Stomach (tissue), 9 donors: ENCODE data around the gene TOB2. TPM values are rescaled to one million over a fixed set of nuclear protein-coding genes. Genes with fewer than 3 reads are reported as not detected.
"Not testable (repeated sequence)": the region's sequence is repeated elsewhere in the genome, so short reads cannot be mapped to it uniquely, and the experiment has no call there.

Experiments
- DNase-seq, 2 donors: peaks; one replicate each; pipeline versions ENCODE4 v3.0.0 to v3.0.0-alpha.2; 2013 to 2019
- H3K27ac ChIP-seq, 5 donors: fragments of 200-600 bp in 4 of 5; sonication (generic) in 4 of 5; one replicate each; pipeline ENCODE4 v1.5.1; 2013 to 2019; ENCODE audit warnings: mild to moderate bottlenecking in 1 of 5, moderate library complexity in 1 of 5
- H3K27me3 ChIP-seq, 3 donors: fragments of 200-600 bp; sonication (generic); one replicate each; pipeline ENCODE4 v1.5.1; 2017 to 2019; ENCODE audit warnings: mixed run types in 1 of 3
- H3K36me3 ChIP-seq, 4 donors: fragments of 200-600 bp; sonication (generic); 1 replicate in 3 of 4; 2 replicates in 1 of 4; pipeline ENCODE4 v1.5.1; 2016 to 2019
- H3K4me1 ChIP-seq, 4 donors: fragments of 200-600 bp; sonication (generic); one replicate each; pipeline ENCODE4 v1.5.1; 2016 to 2019
- H3K4me3 ChIP-seq, 4 donors: fragments of 200-600 bp; sonication (generic) in 3 of 4; one replicate each; pipeline ENCODE4 v1.5.1; 2016 to 2019; ENCODE audit warnings: mild to moderate bottlenecking in 1 of 4
- H3K9me3 ChIP-seq, 4 donors: fragments of 200-600 bp; sonication (generic); one replicate each; pipeline ENCODE4 v1.5.1; 2016 to 2019
- CTCF ChIP-seq, 7 experiments: fragments of 450-650 bp in 4 of 7; fragments of 200-600 bp in 3 of 7; sonication (generic) in 3 of 7; IDR thresholded peaks; one replicate each; pipeline ENCODE4 v1.5.1; 2016 to 2019; ENCODE audit warnings: antibody characterized with exemption in 7 of 7, control low read depth in 2 of 7, mild to moderate bottlenecking in 1 of 7
- EP300 ChIP-seq: sonication (generic); formaldehyde crosslinking; IDR thresholded peaks from one replicate; pipeline ENCODE4 v1.6.1; 2017; ENCODE audit warnings: antibody characterized with exemption
- POLR2A ChIP-seq, 4 donors: fragments of 450-650 bp; IDR thresholded peaks; one replicate each; pipeline ENCODE4 v1.6.1; 2016; ENCODE audit warnings: antibody characterized with exemption in 4 of 4, control low read depth in 2 of 4, mild to moderate bottlenecking in 1 of 4, moderate library complexity in 1 of 4
- POLR2AphosphoS5 ChIP-seq, 3 donors: sonication (generic); formaldehyde crosslinking; IDR thresholded peaks; one replicate each; pipeline ENCODE4 v1.6.1; 2016; ENCODE audit warnings: antibody characterized with exemption in 3 of 3
- WGBS, 5 donors: extraction: QIAGEN DNeasy Blood & Tissue Kit in 3 of 5; methylation state at CpG; one replicate each; pipeline versions ENCODE4 v1.1.5 to v1.1.7; 2013 to 2018; 5-methylcytosine and 5-hydroxymethylcytosine counted together
- intact Hi-C: fragments of 100-400 bp; cut with DNase I; formaldehyde crosslinking; loops from one replicate; pipeline ENCODE4 v1.15.1; 2023; ENCODE audit warnings: low total_unique reads
- polyA plus RNA-seq, 3 donors: library from polyadenylated mRNA; stranded (reverse); fragments of 200-250 nt; gene quantifications; one replicate each; pipeline ENCODE4 v1.2.3, GENCODE V29; 2013
- total RNA-seq, 5 donors: library from RNA; depleted of rRNA; stranded (reverse); fragments of >200 nt; gene quantifications; one replicate each; pipeline versions ENCODE4 v1.1.0 to v1.2.3, GENCODE V29; 2014 to 2016
- donor health status: healthy with polysubstance abuse.
- donor health status: Bipolar disorder and iron deficiency.
- donor health status: healthy.

Gene TOB2
- total and polyA plus RNA-seq, 8 donors, result 11.0 to 42.4 (median 24.5) TPM

GRCh38 chr22:41469218-41469851 lies 22.7 kb upstream of the TOB2 start:
- no peak for TF ChIP-seq EP300
- no peak for TF ChIP-seq CTCF (IDR thresholded peaks at IDR 0.05)
- no peak for TF ChIP-seq POLR2AphosphoS5 (IDR thresholded peaks at IDR 0.05)
- TF ChIP-seq POLR2A (IDR thresholded peaks at IDR 0.05), result peak in 1 of 4 donors; percentile 52
- H3K9me3 ChIP-seq, result no peaks in the 10 kb centered on the region
- H3K36me3 ChIP-seq, result peaks cover 23 to 49% (median 39%) of the 10 kb centered on the region in 4 donors
- H3K4me1 ChIP-seq, result peaks cover 18 to 84% (median 62%) of the 10 kb centered on the region in 4 donors
- intact Hi-C loops, result no loop called here
- H3K4me3 ChIP-seq, result peak overlapping the region; percentile 77 to 100 (median 99)
- peak overlapping the region; percentile 95 to 98 (median 97) for H3K27ac ChIP-seq
- no peaks in the 10 kb centered on the region for H3K27me3 ChIP-seq
- whole genome bisulfite sequencing, 5 donors, result 1 to 2% (median 1%) methylated on average over 19 to 30 of the region's 30 CpGs
- DNase-seq, result peak; percentile 54 to 80

- WGBS, 5 donors, result 0 to 1% (median 0%) methylated on average over 45 to 51 of the region's 51 CpGs
- TF ChIP-seq EP300 (peak; percentile 39), POLR2AphosphoS5 (IDR thresholded peaks at IDR 0.05) (peak; percentile 96 to 98 (median 96)), POLR2A (IDR thresholded peaks at IDR 0.05) (no peak), CTCF (IDR thresholded peaks at IDR 0.05) (no peak)
- H3K9me3 ChIP-seq, result no peaks in the 10 kb centered on the region
- peaks cover 18 to 78% (median 58%) of the 10 kb centered on the region in 4 donors for H3K4me1 ChIP-seq
- peaks cover 30 to 57% (median 46%) of the 10 kb centered on the region in 4 donors for H3K36me3 ChIP-seq
- H3K27me3 ChIP-seq, result no peaks in the 10 kb centered on the region
- H3K27ac ChIP-seq, result peak within 1 kb of the TSS; percentile 95 to 98 (median 97)
- DNase-seq, result peak; percentile 98 to 99
- intact Hi-C loops, result no loop called here
- H3K4me3 ChIP-seq, result peak within 1 kb of the TSS; percentile 77 to 100 (median 99)
These were observed 22.0 kb upstream of the TOB2 start, which contains the start of the genes ACO2 and PHF5A for GRCh38 chr22:41468381-41469217. TSS of gene ACO2 (plus strand) at chr22:41469117. CDS start at chr22:41469147, 30 bp downstream. TSS of gene PHF5A (minus strand) at chr22:41468692. CDS start at chr22:41468653, 39 bp downstream.

GRCh38 chr22:41461901-41462300 lies 15.3 kb upstream of the TOB2 start:
- no peak for DNase-seq
- intact Hi-C loops, result no loop called here
- TF ChIP-seq POLR2A (IDR thresholded peaks at IDR 0.05), result no peak
- TF ChIP-seq EP300, result no peak
- H3K4me1 ChIP-seq, result peaks cover 0 to 26% (median 8%) of the 10 kb centered on the region in 4 donors
- H3K27ac ChIP-seq, result no peak overlapping the region
- H3K9me3 ChIP-seq, result no peaks in the 10 kb centered on the region
- H3K4me3 ChIP-seq, result no peak overlapping the region
- H3K36me3 ChIP-seq, result peaks cover 76 to 94% (median 94%) of the 10 kb centered on the region in 4 donors
- H3K27me3 ChIP-seq, result no peaks in the 10 kb centered on the region
- 88 to 98% (median 91%) methylated on average over 4 of the region's 4 CpGs for WGBS, 5 donors

GRCh38 chr22:41460071-41460470 lies 13.5 kb upstream of the TOB2 start:
- Histone ChIP-seq H3K27ac (peak overlapping the region in 1 of 5 donors; percentile 58), H3K36me3 (peaks cover 62 to 76% (median 75%) of the 10 kb centered on the region in 4 donors)
- H3K9me3 ChIP-seq, H3K4me3 ChIP-seq, H3K4me1 ChIP-seq, H3K27me3 ChIP-seq, intact Hi-C loops: not testable (repeated sequence)
- peak in 1 of 2 donors; percentile 36 for DNase-seq
- WGBS, 5 donors, result 63 to 85% (median 76%) methylated on average over 5 of the region's 5 CpGs

GRCh38 chr22:41459431-41459830 lies 12.8 kb upstream of the TOB2 start:
- Histone ChIP-seq H3K4me1 (peaks cover 0 to 5% (median 2%) of the 10 kb centered on the region in 4 donors), H3K27me3 (no peaks in the 10 kb centered on the region), H3K4me3 (no peak overlapping the region), H3K9me3 (no peaks in the 10 kb centered on the region), H3K36me3 (peaks cover 56 to 69% (median 69%) of the 10 kb centered on the region in 4 donors), H3K27ac (peak overlapping the region in 2 of 5 donors; percentile 12 to 58)
- WGBS, 5 donors, result 50 to 72% (median 67%) methylated on average over 1 of the region's 1 CpG
- DNase-seq, result no peak
- intact Hi-C loops, result loop anchor here (10.0 kb wide), 1 partner anchor 55 kb away; no protein-coding TSS in a partner anchor
- no peak for TF ChIP-seq EP300
- no peak for TF ChIP-seq POLR2A (IDR thresholded peaks at IDR 0.05)
- TF ChIP-seq CTCF (IDR thresholded peaks at IDR 0.05), result no peak
- no peak for TF ChIP-seq POLR2AphosphoS5 (IDR thresholded peaks at IDR 0.05)
